ENCODE data around the gene PDE7B. TPM values are rescaled to one million over a fixed set of nuclear protein-coding genes. Genes with fewer than 3 reads are reported as not detected.

Gene PDE7B
- total RNA-seq, 4 donors from 2014 or later, result 7.8 to 13.7 (median 8.6) TPM

DNA sequence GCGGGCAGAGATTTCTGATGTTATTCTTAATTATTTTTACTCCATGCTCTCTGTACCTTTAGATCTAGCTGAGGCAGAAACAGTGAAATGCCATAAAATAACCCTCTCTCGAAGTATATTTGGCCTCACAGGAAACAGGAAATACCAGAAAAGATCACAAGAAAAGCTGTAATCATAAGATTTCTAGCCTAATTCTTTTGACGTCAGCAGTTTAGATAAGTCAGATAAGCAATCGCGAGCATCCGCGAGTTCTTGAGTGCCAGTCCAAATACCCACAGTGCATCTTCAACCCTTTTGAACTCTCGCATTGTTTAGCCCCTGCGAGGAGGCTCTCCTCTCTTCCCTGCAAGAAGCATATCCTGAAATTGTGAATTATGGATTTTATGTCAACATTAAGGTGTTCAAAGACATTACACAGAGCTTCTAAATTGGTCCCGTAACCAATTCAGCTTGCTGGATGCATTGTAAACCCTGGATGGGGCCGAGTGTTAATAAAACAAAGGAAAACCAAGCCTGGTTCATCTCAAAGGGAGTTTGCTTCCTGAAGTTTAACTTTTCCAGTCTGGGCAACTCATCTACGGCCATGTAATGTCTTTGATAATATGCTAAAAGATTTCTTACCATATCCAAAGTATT is 199.8 kb downstream of the PDE7B start:
- Histone ChIP-seq H3K27ac (peak overlapping the region in 2 of 3 donors; percentile 63 to 73), H3K36me3 (no peaks in the 10 kb centered on the region), H3K9me3 (no peaks in the 10 kb centered on the region), H3K27me3 (no peaks in the 10 kb centered on the region), H3K4me3 (replicated peaks in 1 of 3) (no peak overlapping the region), H3K4me1 (peaks cover 11 to 13% of the 10 kb centered on the region in 2 donors)
- intact Hi-C loops (cut with DNase I), result no loop called here
- TF ChIP-seq CTCF (IDR thresholded peaks at IDR 0.05) (no peak), POLR2A (IDR thresholded peaks at IDR 0.05) (no peak)
- DNase-seq, result no peak
- WGBS, 2 donors, result 41 to 43% methylated on average over 12 of the region's 12 CpGs

- 92 to 93% methylated on average over 2 of the region's 2 CpGs for WGBS, 2 donors
- Histone ChIP-seq H3K4me3 (replicated peaks in 1 of 3) (no peak overlapping the region), H3K4me1 (peaks cover 11 to 13% of the 10 kb centered on the region in 2 donors), H3K36me3 (no peaks in the 10 kb centered on the region), H3K27me3 (no peaks in the 10 kb centered on the region), H3K27ac (peak overlapping the region in 1 of 3 donors; percentile 73), H3K9me3 (no peaks in the 10 kb centered on the region)
- intact Hi-C loops (cut with DNase I), result no loop called here
- no peak for DNase-seq
- no peak for TF ChIP-seq POLR2A (IDR thresholded peaks at IDR 0.05)
- TF ChIP-seq CTCF (IDR thresholded peaks at IDR 0.05), result no peak
Measured at GRCh38 chr6:136052031-136052430, 200.5 kb downstream of the PDE7B start.

GRCh38 chr6:136058852-136059251 is 207.4 kb downstream of the PDE7B start:
- TF ChIP-seq CTCF (IDR thresholded peaks at IDR 0.05), result no peak
- TF ChIP-seq POLR2A (IDR thresholded peaks at IDR 0.05), result no peak

GRCh38 chr6:136059308-136059707 is 207.8 kb downstream of the PDE7B start:
- WGBS, 2 donors, result 46 to 51% methylated on average over 6 of the region's 6 CpGs
- no peak for TF ChIP-seq POLR2A (IDR thresholded peaks at IDR 0.05)
- no peak for TF ChIP-seq CTCF (IDR thresholded peaks at IDR 0.05)
- Histone ChIP-seq H3K27me3 (no peaks in the 10 kb centered on the region), H3K27ac (no peak overlapping the region), H3K9me3 (no peaks in the 10 kb centered on the region), H3K4me1 (no peaks in the 10 kb centered on the region), H3K36me3 (no peaks in the 10 kb centered on the region), H3K4me3 (replicated peaks in 1 of 3) (no peak overlapping the region)
- DNase-seq, result peak; percentile 15 to 32
- intact Hi-C loops (cut with DNase I), result no loop called here

More at GRCh38 chr6:136058852-136059251, 207.4 kb downstream of the PDE7B start:
- Histone ChIP-seq H3K9me3 (no peaks in the 10 kb centered on the region), H3K4me3 (replicated peaks in 1 of 3) (no peak overlapping the region), H3K27me3 (no peaks in the 10 kb centered on the region), H3K36me3 (no peaks in the 10 kb centered on the region), H3K4me1 (no peaks in the 10 kb centered on the region), H3K27ac (no peak overlapping the region)
- WGBS, 2 donors, result 84 to 85% methylated on average over 1 of the region's 1 CpG
- DNase-seq, result no peak
- intact Hi-C loops (cut with DNase I), result no loop called here

GRCh38 chr6:136060052-136060451 is 208.6 kb downstream of the PDE7B start:
- no peak overlapping the region for H3K27ac ChIP-seq
- H3K36me3 ChIP-seq, result no peaks in the 10 kb centered on the region
- no peak for DNase-seq
- no peaks in the 10 kb centered on the region for H3K9me3 ChIP-seq
- H3K27me3 ChIP-seq, result no peaks in the 10 kb centered on the region
- no peak overlapping the region for H3K4me3 ChIP-seq (replicated peaks in 1 of 3)
- intact Hi-C loops (cut with DNase I), result no loop called here
- no peak for TF ChIP-seq CTCF (IDR thresholded peaks at IDR 0.05)
- TF ChIP-seq POLR2A (IDR thresholded peaks at IDR 0.05), result no peak
- H3K4me1 ChIP-seq, result no peaks in the 10 kb centered on the region

All from thyroid gland (tissue), 4 donors.